Effector memory CD8-positive, alpha-beta T cell (primary cell): Measurements from ENCODE around the gene ANO8.
A peak's percentile ranks its signal among the peaks of the same experiment; 100 is the strongest.
"Not testable (repeated sequence)": the region's sequence is repeated elsewhere in the genome, so short reads cannot be mapped to it uniquely, and the experiment has no call there.

Experiments used
- ATAC-seq: fragments of 150-1000 bp; cut with Tn5 transposase; replicated peaks from 2 replicates; pipeline ENCODE4 v1.10.0; 2021; ENCODE audit warnings: mild to moderate bottlenecking, moderate library complexity
- DNase-seq, 3 experiments: peaks; one replicate each; pipeline ENCODE4 v3.0.0; 2021
- H3K27ac Mint-ChIP-seq, 2 donors: one replicate each; pipeline ENCODE4 v1.8.0; 2022; ENCODE audit warnings: mild to moderate bottlenecking in 2 of 2, mixed read lengths in 2 of 2, moderate library complexity in 2 of 2
- H3K27me3 Mint-ChIP-seq, 2 donors: one replicate each; pipeline ENCODE4 v1.8.0; 2022; ENCODE audit warnings: mixed read lengths in 2 of 2
- H3K36me3 Mint-ChIP-seq: one replicate; pipeline ENCODE4 v1.8.0; 2022; ENCODE audit warnings: mild to moderate bottlenecking, moderate library complexity, mixed read lengths; ENCODE audit not compliant: insufficient read depth
- H3K4me1 Mint-ChIP-seq, 2 donors: one replicate each; pipeline ENCODE4 v1.8.0; 2022; ENCODE audit warnings: low read depth in 2 of 2, mixed read lengths in 2 of 2
- H3K4me3 Mint-ChIP-seq, 2 donors: one replicate each; pipeline ENCODE4 v1.8.0; 2022; ENCODE audit warnings: mild to moderate bottlenecking in 2 of 2, mixed read lengths in 2 of 2, moderate library complexity in 2 of 2
- H3K9me3 Mint-ChIP-seq, 2 donors: one replicate each; pipeline ENCODE4 v1.8.0; 2022; ENCODE audit warnings: mixed read lengths in 2 of 2

Gene ANO8

GRCh38 chr19:17305517-17306284 is 29.0 kb downstream of the ANO8 start, which contains the start of gene MRPL34:
TSS of gene MRPL34 (plus strand) at chr19:17305872. CDS start at chr19:17305893, 21 bp downstream.
- peaks cover 36 to 41% of the 10 kb centered on the region in 2 donors for H3K4me1 Mint-ChIP-seq
- DNase-seq (peak; percentile 88 to 92 (median 91)), ATAC-seq (peak; percentile 61)
- H3K27ac Mint-ChIP-seq = peak within 1 kb of the TSS in 1 of 2 donors; percentile 70
- H3K9me3 Mint-ChIP-seq = no peaks in the 10 kb centered on the region
- peaks cover 23% of the 10 kb centered on the region for H3K36me3 Mint-ChIP-seq
- no peaks in the 10 kb centered on the region for H3K27me3 Mint-ChIP-seq
- H3K4me3 Mint-ChIP-seq = peak within 1 kb of the TSS; percentile 84 to 86

DNA sequence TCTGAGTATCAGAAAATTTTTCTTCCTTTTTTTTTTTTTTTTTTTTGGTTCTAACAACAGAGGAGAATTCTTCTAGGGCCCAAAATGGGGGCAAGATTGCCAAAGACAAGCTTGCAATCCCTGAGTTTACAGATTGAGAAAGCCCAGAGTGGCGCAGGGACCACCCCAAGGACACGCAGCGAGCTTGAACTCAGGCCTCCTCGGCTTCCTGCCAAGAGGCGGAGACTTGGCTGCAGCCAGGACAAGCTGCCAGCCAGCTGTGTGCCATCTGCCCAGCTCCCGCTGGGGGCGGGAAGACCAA is 29.5 kb downstream of the ANO8 start:
- H3K27ac Mint-ChIP-seq = peak overlapping the region in 1 of 2 donors; percentile 70
- DNase-seq (no peak), ATAC-seq (no peak)
- peak overlapping the region; percentile 84 to 86 for H3K4me3 Mint-ChIP-seq
- H3K36me3 Mint-ChIP-seq = peaks cover 23% of the 10 kb centered on the region
- H3K9me3 Mint-ChIP-seq = no peaks in the 10 kb centered on the region
- H3K27me3 Mint-ChIP-seq = no peaks in the 10 kb centered on the region
- peaks cover 32 to 36% of the 10 kb centered on the region in 2 donors for H3K4me1 Mint-ChIP-seq

- H3K36me3 Mint-ChIP-seq = peaks cover 25% of the 10 kb centered on the region
- H3K27ac Mint-ChIP-seq = peak overlapping the region in 1 of 2 donors; percentile 70
- no peaks in the 10 kb centered on the region for H3K9me3 Mint-ChIP-seq
- ATAC-seq (no peak), DNase-seq (no peak)
- H3K4me1 Mint-ChIP-seq = peaks cover 29 to 32% of the 10 kb centered on the region in 2 donors
- peak overlapping the region; percentile 84 to 86 for H3K4me3 Mint-ChIP-seq
- no peaks in the 10 kb centered on the region for H3K27me3 Mint-ChIP-seq
These were observed 30.1 kb downstream of the ANO8 start for GRCh38 chr19:17304386-17305215.

DNA sequence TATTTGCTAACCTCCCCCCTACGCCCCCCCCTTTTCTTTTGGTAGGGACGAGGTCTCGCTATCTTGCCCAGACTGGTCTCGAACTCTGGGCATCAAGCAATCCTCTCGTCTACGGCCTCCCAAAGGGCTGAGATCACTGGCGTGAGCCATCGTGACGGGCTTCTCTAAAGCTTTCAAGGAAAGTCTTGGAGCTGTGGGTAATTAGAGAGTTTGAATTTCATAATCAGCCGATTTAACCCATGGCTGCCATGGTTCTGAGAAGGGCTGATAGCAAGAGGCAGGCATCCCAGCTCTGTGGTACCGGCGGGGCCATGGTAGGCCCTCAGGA is 30.8 kb downstream of the ANO8 start:
- H3K27me3 Mint-ChIP-seq = no peaks in the 10 kb centered on the region
- peak overlapping the region in 1 of 2 donors; percentile 78 for H3K27ac Mint-ChIP-seq

DNA sequence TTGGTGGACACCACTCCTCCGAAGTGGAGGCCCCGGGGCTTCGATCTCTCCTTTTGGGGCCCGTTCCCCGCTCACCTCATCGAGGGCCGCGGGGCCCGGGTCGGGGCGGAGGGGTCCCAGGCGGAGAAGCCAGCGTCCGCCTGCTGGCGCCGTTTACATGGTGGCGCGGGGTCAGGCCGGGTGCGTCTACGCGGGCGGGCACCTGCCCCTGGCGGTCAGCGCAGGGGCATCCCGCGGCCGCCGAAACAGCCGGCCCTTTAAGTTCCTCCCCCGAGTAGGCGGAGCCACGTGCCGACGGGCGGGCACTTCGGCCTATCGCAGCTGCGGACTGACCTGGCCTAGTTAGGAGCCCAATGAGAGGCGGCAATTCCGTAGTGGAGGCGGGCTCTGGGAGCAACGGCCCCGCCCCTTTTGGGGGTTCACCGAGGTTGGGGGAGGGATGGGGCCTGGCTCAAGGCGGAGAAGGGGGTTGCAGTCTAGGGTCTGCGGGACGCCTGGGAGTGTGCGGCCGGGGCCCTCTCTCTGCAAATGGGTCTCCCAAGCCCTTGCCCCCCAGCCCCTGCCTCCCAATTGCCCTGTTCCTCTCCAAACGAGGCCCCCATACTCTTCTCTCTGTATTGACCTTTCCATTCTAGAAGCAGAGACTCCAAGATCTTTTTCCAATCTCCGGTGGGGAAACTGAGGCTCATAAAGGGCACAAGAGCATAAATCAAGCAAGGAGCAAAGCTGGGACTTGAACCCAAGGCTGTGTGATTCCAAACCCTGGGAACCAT is 31.3 kb downstream of the ANO8 start, which contains the start of gene ABHD8:
TSS of gene ABHD8 (minus strand) at position 259 of the 773 bp plus-strand sequence. CDS start 1,809 bp downstream, outside the sequence.
- H3K9me3 Mint-ChIP-seq = no peaks in the 10 kb centered on the region
- H3K36me3 Mint-ChIP-seq = peaks cover 17% of the 10 kb centered on the region
- no peaks in the 10 kb centered on the region for H3K27me3 Mint-ChIP-seq
- ATAC-seq = peak; percentile 68
- H3K27ac Mint-ChIP-seq = peak within 1 kb of the TSS in 1 of 2 donors; percentile 78
- peak; percentile 91 to 94 (median 92) for DNase-seq
- peak within 1 kb of the TSS; percentile 74 to 86 for H3K4me3 Mint-ChIP-seq
- peaks cover 24 to 25% of the 10 kb centered on the region in 2 donors for H3K4me1 Mint-ChIP-seq

More for the DNA sequence above, 30.8 kb downstream of the ANO8 start:
- H3K9me3 Mint-ChIP-seq = no peaks in the 10 kb centered on the region
- H3K4me3 Mint-ChIP-seq = peak overlapping the region; percentile 74 to 86
- DNase-seq = no peak
- H3K4me1 Mint-ChIP-seq = peaks cover 24 to 25% of the 10 kb centered on the region in 2 donors
- peaks cover 19% of the 10 kb centered on the region for H3K36me3 Mint-ChIP-seq
- no peak for ATAC-seq

DNA sequence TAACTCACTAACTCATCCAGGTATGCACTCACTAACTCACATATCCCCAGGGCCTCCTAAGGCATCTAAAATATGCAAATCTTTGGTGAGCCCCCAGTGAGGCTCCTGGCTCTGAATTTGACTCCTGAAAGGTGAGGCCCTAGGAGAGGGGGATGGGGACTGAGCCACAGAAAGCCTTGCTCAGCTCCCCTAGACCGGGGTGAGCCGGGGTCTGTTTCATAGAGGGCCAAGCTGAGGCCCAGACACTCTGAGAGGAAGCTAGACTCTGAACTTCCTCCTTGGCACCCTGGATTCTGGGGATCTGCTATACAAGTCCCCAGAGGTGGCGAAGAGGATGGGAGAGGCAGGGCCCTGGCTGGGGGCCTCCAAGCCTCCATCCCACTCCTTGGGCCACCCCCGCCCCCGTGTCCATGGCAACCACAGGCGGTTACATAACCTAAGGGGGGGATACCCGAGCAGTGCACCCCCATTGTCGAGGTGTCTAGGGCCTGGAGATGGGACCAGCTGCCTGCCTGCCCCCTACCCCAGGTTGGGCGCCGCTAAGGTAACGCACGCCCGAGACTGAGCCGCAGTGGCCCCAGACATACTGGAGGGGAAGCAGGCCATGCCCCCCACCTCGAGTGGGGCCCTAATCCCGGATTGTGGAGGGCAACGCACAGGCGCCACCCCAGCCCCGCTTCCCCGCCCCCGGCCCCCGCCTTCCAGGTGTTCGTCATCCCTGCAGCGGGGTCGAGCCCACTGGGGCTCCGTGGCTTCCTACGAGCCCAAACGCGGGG is 32.1 kb downstream of the ANO8 start:
- H3K4me3 Mint-ChIP-seq = peak overlapping the region; percentile 74 to 86
- ATAC-seq = no peak
- no peaks in the 10 kb centered on the region for H3K9me3 Mint-ChIP-seq
- DNase-seq = no peak
- H3K4me1 Mint-ChIP-seq = peaks cover 20% of the 10 kb centered on the region in 2 donors
- peaks cover 17% of the 10 kb centered on the region for H3K36me3 Mint-ChIP-seq
- no peaks in the 10 kb centered on the region for H3K27me3 Mint-ChIP-seq
- peak overlapping the region in 1 of 2 donors; percentile 78 for H3K27ac Mint-ChIP-seq

DNA sequence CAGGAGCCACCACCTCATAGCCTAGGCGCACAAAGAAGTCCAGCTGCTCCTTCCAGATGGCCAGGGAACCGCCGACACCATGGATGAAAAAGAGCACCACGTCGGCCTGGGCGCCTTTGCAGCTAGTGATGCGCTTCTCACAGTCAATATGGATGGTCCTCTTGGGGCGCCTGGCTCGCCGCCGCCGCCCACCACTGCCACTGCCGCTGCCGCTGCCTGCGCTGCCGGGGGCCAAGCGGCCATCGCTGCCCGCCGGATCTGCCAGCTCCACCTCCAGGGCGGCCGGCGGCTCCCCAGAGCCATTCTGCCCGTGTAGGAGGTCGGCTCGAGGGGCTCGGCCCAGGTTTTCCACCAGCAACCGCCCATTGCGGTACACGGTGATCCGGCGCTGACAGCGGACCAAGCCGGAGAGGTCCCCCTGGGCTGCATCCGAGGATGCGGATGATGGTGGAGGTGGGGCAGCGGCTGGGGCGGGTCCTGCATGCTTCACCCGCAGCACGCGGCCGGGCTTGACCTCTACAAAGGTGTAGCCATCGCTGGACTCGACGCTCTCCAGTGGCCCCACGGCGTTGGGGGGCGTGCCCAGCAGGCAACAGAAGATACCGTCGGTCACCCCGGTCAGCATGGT is 33.5 kb downstream of the ANO8 start:
- Mint-ChIP-seq H3K4me1 (peaks cover 14 to 19% of the 10 kb centered on the region in 2 donors), H3K27ac (no peak overlapping the region), H3K36me3 (peaks cover 15% of the 10 kb centered on the region), H3K27me3 (no peaks in the 10 kb centered on the region), H3K4me3 (peak overlapping the region; percentile 3 to 45), H3K9me3 (no peaks in the 10 kb centered on the region)
- no peak for ATAC-seq
- DNase-seq = no peak

- ATAC-seq (no peak), DNase-seq (no peak)
- Mint-ChIP-seq H3K27me3 (no peaks in the 10 kb centered on the region), H3K4me3 (no peak overlapping the region), H3K4me1 (peaks cover 4 to 5% of the 10 kb centered on the region in 2 donors), H3K27ac (peak overlapping the region in 1 of 2 donors; percentile 62), H3K36me3 (peaks cover 6% of the 10 kb centered on the region), H3K9me3 (no peaks in the 10 kb centered on the region)
These were observed 37.7 kb downstream of the ANO8 start for GRCh38 chr19:17296976-17297375.

- peaks cover 6% of the 10 kb centered on the region for H3K36me3 Mint-ChIP-seq
- H3K4me1 Mint-ChIP-seq = peaks cover 5 to 6% of the 10 kb centered on the region in 2 donors
- no peak overlapping the region for H3K4me3 Mint-ChIP-seq
- no peak overlapping the region for H3K27ac Mint-ChIP-seq
- no peak for DNase-seq
- no peak for ATAC-seq
- H3K9me3 Mint-ChIP-seq = no peaks in the 10 kb centered on the region
- no peaks in the 10 kb centered on the region for H3K27me3 Mint-ChIP-seq
These were observed 38.4 kb downstream of the ANO8 start for GRCh38 chr19:17296273-17296672.

DNA sequence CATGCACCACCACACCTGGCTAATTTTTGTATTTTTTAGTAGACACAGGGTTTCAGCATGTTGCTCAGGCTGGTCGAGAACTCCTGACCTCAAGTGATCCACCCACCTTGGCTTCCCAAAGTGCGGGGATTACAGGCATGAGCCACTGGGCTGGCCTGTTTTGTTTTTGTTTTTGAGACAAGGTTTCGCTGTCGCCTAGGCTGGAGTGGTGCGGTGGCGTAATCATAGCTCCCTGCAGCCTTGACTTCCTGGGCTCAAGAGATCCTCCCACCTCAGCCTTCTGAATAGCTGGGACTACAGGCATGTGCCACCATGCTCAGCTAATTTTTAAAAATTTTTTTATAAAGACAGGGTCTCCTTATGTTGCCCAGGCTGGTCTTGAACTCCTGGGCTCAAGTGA is 39.1 kb downstream of the ANO8 start:
- not testable (repeated sequence) for H3K27ac Mint-ChIP-seq, H3K27me3 Mint-ChIP-seq, H3K4me1 Mint-ChIP-seq, DNase-seq, H3K36me3 Mint-ChIP-seq, H3K4me3 Mint-ChIP-seq, ATAC-seq, H3K9me3 Mint-ChIP-seq

GRCh38 chr19:17294051-17294891 is 40.4 kb downstream of the ANO8 start:
- Mint-ChIP-seq H3K4me3 (no peak overlapping the region), H3K36me3 (no peaks in the 10 kb centered on the region), H3K27ac (no peak overlapping the region), H3K4me1 (peaks cover 5 to 6% of the 10 kb centered on the region in 2 donors), H3K9me3 (no peaks in the 10 kb centered on the region), H3K27me3 (no peaks in the 10 kb centered on the region)
- DNase-seq = peak; percentile 36 to 44 (median 41)
- ATAC-seq = no peak
